Stimulated activated CD8-positive, alpha-beta memory T cell treated with anti-CD3 and anti-CD28 coated beads, Interleukin-12 subunit alpha, Interleukin-12 subunit beta, amount 100 ng/mL, for 24 hours (primary cell): Measurements from ENCODE around the gene AIMP1.

Experiments
- DNase-seq: peaks from one replicate; pipeline ENCODE4 v3.0.0-alpha.2; 2020; ENCODE audit errors: extremely low read depth

The AIMP1 gene

GRCh38 chr4:106315968-106316772, at the start of gene AIMP1, which contains the start of gene TBCK:
AIMP1 (plus strand) TSS chr4:106316550; CDS start chr4:106325010, 8,460 bp downstream.
TBCK (minus strand) TSS chr4:106316209; CDS start chr4:106308960, 7,249 bp downstream.
- DNase-seq, result peak; percentile 67

- no peak for DNase-seq
These were observed 47.6 kb upstream of the AIMP1 start for GRCh38 chr4:106268786-106269185.

DNA sequence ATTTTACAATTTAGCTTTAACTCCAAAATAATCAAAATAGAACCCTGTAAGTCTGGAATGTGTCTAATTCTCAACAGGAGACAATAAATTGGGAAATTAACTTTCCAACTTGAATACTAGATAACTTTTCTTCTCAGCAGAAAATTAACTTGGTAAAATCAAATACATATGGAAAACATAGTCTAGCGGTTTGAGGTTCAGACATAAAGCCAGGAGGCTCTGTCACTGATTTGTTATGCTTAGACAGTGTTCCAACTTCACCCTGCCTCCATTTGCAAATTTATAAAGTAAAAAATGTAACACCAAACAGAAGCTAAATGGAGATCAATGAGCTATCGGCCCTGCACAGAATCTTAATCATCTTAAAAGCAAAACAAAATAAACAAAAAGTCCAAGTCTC, 46.6 kb upstream of the AIMP1 start:
- no peak for DNase-seq

GRCh38 chr4:106270736-106271135, 45.6 kb upstream of the AIMP1 start:
- DNase-seq, result no peak

GRCh38 chr4:106273831-106274230, 42.5 kb upstream of the AIMP1 start:
- DNase-seq, result no peak

- no peak for DNase-seq
These were observed 39.1 kb upstream of the AIMP1 start for GRCh38 chr4:106277140-106277675.

DNA sequence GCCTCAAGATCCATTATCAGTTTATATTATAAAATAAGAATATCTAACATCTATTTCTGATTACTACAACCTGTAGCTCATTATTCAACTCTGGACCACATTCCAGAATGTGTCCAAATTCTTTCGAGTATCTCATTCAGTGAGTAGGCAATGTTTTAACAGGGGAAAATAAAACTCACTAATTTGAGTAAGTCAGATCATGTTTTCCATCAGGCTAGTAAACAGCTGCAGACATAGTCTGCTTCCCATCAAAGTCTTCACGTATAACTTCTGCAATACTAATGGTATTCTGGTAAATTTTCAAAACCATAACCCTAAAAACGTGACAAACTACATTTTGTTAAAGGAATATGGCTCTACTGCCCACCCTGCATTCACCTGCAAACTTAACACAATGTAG, 32.1 kb upstream of the AIMP1 start:
- no peak for DNase-seq

DNA sequence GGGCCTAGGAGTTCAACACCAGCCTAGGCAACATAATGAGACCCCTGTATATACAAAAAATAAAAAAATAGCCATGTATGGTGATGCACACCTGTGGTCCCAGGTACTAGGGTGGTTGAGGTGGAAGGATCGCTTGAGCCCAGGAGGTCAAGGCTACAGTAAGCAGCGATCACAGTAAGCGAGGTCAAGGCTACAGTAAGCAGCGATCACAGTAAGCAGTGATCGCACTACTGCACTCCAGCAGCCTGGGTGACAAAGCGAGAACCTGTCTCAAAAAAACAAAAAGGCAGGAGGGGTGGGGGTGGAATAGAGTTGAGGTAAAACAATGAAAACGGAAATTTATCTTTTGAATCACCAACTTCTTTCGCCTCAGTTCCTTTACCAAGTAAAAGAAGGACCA, 29.7 kb upstream of the AIMP1 start:
- DNase-seq, result no peak

GRCh38 chr4:106287353-106287969, 28.9 kb upstream of the AIMP1 start:
- no peak for DNase-seq

DNA sequence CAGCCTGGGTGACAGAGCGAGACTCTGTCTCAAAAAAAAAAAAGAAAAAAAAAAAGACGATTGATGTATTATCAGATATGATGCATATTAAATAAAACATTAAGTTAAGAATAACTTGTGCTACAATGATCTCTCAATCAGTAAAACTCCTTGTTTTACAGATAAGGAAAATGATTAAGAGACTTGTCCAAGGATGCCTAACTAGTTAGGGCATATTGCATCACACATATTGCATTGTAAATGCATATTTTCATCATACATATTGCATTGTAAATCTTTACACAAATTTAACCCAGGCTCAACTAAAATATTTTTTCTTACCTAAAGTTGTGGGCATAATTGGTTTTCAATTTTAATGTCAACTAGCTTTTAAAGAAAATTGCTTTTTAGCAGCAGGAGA, 26.6 kb upstream of the AIMP1 start:
- DNase-seq, result no peak

- DNase-seq, result no peak
These were observed 24.7 kb upstream of the AIMP1 start for GRCh38 chr4:106291678-106292077.

- no peak for DNase-seq
These were observed 22.3 kb upstream of the AIMP1 start for GRCh38 chr4:106294062-106294461.

GRCh38 chr4:106297245-106298035, 18.9 kb upstream of the AIMP1 start:
- no peak for DNase-seq

DNA sequence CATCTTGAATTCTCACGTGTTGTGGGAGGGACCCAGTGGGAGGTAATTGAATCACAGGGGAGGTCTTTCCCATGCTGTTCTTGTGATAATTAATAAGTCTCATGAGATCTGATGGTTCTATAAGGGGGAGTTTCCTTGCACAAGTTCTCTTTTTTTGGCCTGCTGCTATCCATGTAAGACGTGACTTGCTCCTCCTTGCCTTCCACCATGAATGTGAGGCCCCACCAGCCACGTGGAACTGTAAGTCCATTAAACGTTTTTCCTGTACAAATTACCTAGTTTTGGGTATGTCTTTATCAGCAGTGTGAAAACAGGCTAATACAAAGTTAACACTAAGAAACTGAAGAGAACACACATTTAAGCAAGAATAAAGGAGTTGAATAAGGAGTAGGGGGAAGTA, 16.4 kb upstream of the AIMP1 start:
- DNase-seq, result no peak

DNA sequence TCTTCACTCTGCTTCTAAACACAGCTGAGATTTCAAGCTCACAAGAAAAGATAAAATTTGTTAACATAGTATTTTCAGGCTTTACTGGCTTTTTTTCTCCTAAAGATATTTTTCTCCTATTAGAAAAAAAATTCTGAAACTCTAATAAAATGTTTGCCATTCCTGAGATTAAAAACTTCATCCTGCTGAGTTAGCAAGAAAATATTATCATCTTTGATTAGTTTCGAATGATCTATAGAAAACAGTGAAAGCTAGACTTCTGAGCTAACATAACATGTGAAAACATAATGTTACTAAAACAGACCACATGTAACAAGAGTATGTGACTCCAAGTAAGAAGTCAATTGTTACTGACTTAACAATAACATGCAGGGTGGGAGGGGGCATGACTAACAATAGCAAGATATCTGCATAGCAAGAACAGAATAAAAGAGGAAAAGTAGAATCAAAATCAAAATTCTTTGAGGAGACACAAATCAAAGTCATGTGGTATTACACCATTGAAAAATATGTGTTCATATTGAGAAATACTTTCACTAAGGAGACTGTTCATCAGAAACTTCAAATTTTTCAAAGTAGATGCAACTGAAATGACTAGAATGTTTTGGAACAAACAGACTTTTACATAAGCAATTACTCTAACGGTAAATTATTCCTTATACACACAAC, 14.8 kb upstream of the AIMP1 start:
- DNase-seq, result no peak

- DNase-seq, result no peak
These were observed 14.3 kb upstream of the AIMP1 start for GRCh38 chr4:106302062-106302438.

DNA sequence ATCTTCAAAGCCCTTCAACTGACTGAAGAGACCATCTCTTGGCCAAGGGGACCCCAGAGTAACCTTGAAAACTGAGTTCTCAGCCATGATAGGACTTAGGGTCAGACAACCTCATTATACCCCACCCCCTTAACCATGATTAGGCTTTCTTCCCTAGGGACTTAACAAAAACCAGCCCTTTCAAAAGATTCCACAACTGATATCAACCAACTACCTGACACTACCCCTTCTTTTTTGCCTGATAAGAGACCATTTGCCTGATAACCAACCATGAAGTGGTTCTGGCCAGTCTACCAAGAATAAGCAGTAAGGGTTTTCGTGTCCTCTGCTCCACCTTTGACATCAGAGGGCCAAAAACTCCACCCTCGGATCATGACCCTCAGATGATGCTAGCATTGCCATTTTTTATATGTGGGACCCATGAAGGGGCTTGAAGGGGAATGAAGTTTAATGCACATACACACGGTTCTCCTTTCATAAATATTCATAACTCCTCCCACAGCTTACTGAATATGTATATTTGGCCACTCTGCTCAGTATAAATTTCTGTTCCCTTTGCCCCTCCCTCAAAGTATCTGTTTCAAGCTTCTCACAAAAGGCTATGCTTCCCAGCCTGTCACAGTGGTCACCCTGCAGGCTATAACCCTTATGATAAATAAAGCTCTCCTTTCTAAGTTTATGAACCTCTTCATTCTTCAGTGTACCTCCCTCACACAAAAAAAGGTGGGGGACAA, 12.6 kb upstream of the AIMP1 start:
- no peak for DNase-seq

- no peak for DNase-seq
These were observed 11.7 kb upstream of the AIMP1 start for GRCh38 chr4:106304632-106305031.

- DNase-seq, result no peak
These were observed 10.8 kb upstream of the AIMP1 start for GRCh38 chr4:106305435-106306055.

GRCh38 chr4:106306561-106306960, 9.8 kb upstream of the AIMP1 start:
- no peak for DNase-seq

- no peak for DNase-seq
These were observed 4.0 kb upstream of the AIMP1 start for GRCh38 chr4:106312377-106312776.
